PC-3 (cell line): Measurements from ENCODE around the gene SRP68. TPM values are rescaled to one million over a fixed set of nuclear protein-coding genes. Genes with fewer than 3 reads are reported as not detected.

ENCODE experiments used
- ATAC-seq: fragments of 200-7000 bp; cut with Tn5 transposase; 2 replicates; pipeline ENCODE4 v1.9.1; 2020; ENCODE audit warnings: mild to moderate bottlenecking, moderate library complexity
- BruUV-seq: library from RNA; stranded (reverse); fragments of 400-500 nt; replicated peaks from 2 replicates; lab custom pipeline; 2021; lab: Mats Ljungman, UMichigan
- CTCF ChIA-PET: fragments of 300-600 bp; sonication (Branson Sonifier 250); formaldehyde crosslinking; loops from one replicate; lab custom pipeline; 2022; ENCODE audit warnings: antibody characterized with exemption; lab: Charles Lee
- POLR2A ChIA-PET: fragments of 300-600 bp; sonication (Branson Sonifier 250); formaldehyde crosslinking; loops from one replicate; lab custom pipeline; 2022; ENCODE audit warnings: antibody characterized with exemption; ENCODE audit not compliant: unreplicated experiment; lab: Charles Lee
- DNase-seq: peaks from one replicate; pipeline ENCODE4 v3.0.0-alpha.2; 2015
- H2AFZ ChIP-seq: fragments of 300-600 bp; sonication (generic); 2 replicates; pipeline ENCODE4 v1.6.0; 2016; ENCODE audit warnings: antibody characterized with exemption, low read length
- H3F3A ChIP-seq: fragments of 300-600 bp; sonication (generic); one replicate; pipeline ENCODE4 v1.6.0; 2017; ENCODE audit warnings: antibody characterized with exemption, low read length, control low read depth, mild to moderate bottlenecking; ENCODE audit not compliant: unreplicated experiment
- H3K27ac ChIP-seq: fragments of 300-600 bp; sonication (generic); 2 replicates; pipeline ENCODE4 v1.5.1; 2016; ENCODE audit warnings: mild to moderate bottlenecking, low read length
- H3K27me3 ChIP-seq: fragments of 300-600 bp; sonication (generic); 2 replicates; pipeline ENCODE4 v1.6.1; 2016; ENCODE audit warnings: low read length, mixed read lengths
- H3K36me3 ChIP-seq: fragments of 300-600 bp; sonication (generic); 2 replicates; pipeline ENCODE4 v1.6.1; 2016; ENCODE audit warnings: low read depth, mixed run types, low read length, mixed read lengths
- H3K4me1 ChIP-seq: fragments of 300-600 bp; sonication (generic); 2 replicates; pipeline ENCODE4 v1.5.1; 2016; ENCODE audit warnings: low read length; ENCODE audit not compliant: insufficient read depth
- H3K4me2 ChIP-seq: fragments of 300-600 bp; sonication (generic); 2 replicates; pipeline ENCODE4 v1.6.0; 2016; ENCODE audit warnings: low read length
- H3K4me3 ChIP-seq: fragments of 300-600 bp; sonication (generic); 2 replicates; pipeline ENCODE4 v1.5.1; 2016; ENCODE audit warnings: mild to moderate bottlenecking, low read length, mixed read lengths
- H3K79me2 ChIP-seq: fragments of 300-600 bp; sonication (generic); 2 replicates; pipeline ENCODE4 v1.6.1; 2017; ENCODE audit warnings: low read length, mixed read lengths
- H3K9ac ChIP-seq: fragments of 300-600 bp; sonication (generic); 2 replicates; pipeline ENCODE4 v1.6.0; 2016; ENCODE audit warnings: mild to moderate bottlenecking, low read length
- H3K9me2 ChIP-seq: fragments of 300-600 bp; sonication (generic); replicated peaks from 2 replicates; pipeline ENCODE4 v1.6.1; 2016; ENCODE audit warnings: mixed run types, low read length, mixed read lengths
- H3K9me3 ChIP-seq: fragments of 300-600 bp; sonication (generic); 2 replicates; pipeline ENCODE4 v1.6.1; 2016; ENCODE audit warnings: low read length, mixed read lengths
- H4K20me1 ChIP-seq: fragments of 300-600 bp; sonication (generic); 2 replicates; pipeline ENCODE4 v1.6.1; 2016; ENCODE audit warnings: low read length, mixed read lengths
- CTCF ChIP-seq: fragments of 300-600 bp; sonication (generic); conservative IDR thresholded peaks from 2 replicates; pipeline ENCODE4 v1.5.1; 2017; ENCODE audit warnings: antibody characterized with exemption, low read depth, mild to moderate bottlenecking, low read length
- EZH2 ChIP-seq: fragments of 300-600 bp; sonication (generic); IDR thresholded peaks from one replicate; pipeline ENCODE4 v1.6.1; 2017; ENCODE audit warnings: antibody characterized with exemption, mild to moderate bottlenecking, low read length; ENCODE audit not compliant: unreplicated experiment
- EZH2phosphoT487 ChIP-seq: fragments of 300-600 bp; sonication (generic); IDR thresholded peaks from 2 replicates; pipeline ENCODE4 v1.6.1; 2018; ENCODE audit warnings: mild to moderate bottlenecking, antibody characterized with exemption, low read length, borderline replicate concordance
- intact Hi-C: fragments of 100-400 bp; cut with micrococcal nuclease; formaldehyde crosslinking; loops from 2 replicates; pipeline ENCODE4 v1.9.0; 2023
- total RNA-seq: library from RNA; depleted of rRNA; stranded (reverse); fragments of >200 nt; gene quantifications from 2 replicates; pipeline ENCODE4 v1.2.3, GENCODE V29; 2014

The SRP68 gene
- total RNA-seq, 1 experiment from 2014 or later: 60.8 TPM

- H3K79me2 ChIP-seq: peaks cover 21% of the 10 kb centered on the region
- H3K9ac ChIP-seq: no peak overlapping the region
- no peak overlapping the region for H3K4me2 ChIP-seq
- DNase-seq: no peak
- peak overlapping the region; percentile 63; the same call in 1 of the 2 replicates for H3K27ac ChIP-seq
- ChIA-PET CTCF (no interaction called here), POLR2A (no interaction called here)
- no peak overlapping the region for H3K4me3 ChIP-seq
- BruUV-seq: no TSS peak
- H3K4me1 ChIP-seq: peaks cover 36% of the 10 kb centered on the region
- H3K36me3 ChIP-seq: peaks cover 72% of the 10 kb centered on the region
- no peaks in the 10 kb centered on the region for H3K27me3 ChIP-seq
- H2AFZ ChIP-seq: no peak overlapping the region
- H4K20me1 ChIP-seq: no peaks in the 10 kb centered on the region
- peaks cover 4% of the 10 kb centered on the region for H3F3A ChIP-seq
- TF ChIP-seq EZH2: no peak
- TF ChIP-seq CTCF: no peak
- TF ChIP-seq EZH2phosphoT487: no peak
- H3K9me2 ChIP-seq: no peaks in the 10 kb centered on the region
- no peaks in the 10 kb centered on the region for H3K9me3 ChIP-seq
- ATAC-seq: no peak
- intact Hi-C loops: no loop called here
These were observed 22.3 kb downstream of the SRP68 start for GRCh38 chr17:76049836-76050537.

GRCh38 chr17:76049239-76049638 lies 23.1 kb downstream of the SRP68 start:
- no peak for TF ChIP-seq EZH2phosphoT487
- no peak for TF ChIP-seq EZH2
- TF ChIP-seq CTCF: no peak
- Histone ChIP-seq H3K4me3 (no peak overlapping the region), H3K4me1 (peaks cover 29% of the 10 kb centered on the region), H3F3A (peaks cover 4% of the 10 kb centered on the region), H3K79me2 (peaks cover 21% of the 10 kb centered on the region), H4K20me1 (no peaks in the 10 kb centered on the region), H3K4me2 (no peak overlapping the region), H3K27me3 (no peaks in the 10 kb centered on the region), H3K36me3 (peaks cover 76% of the 10 kb centered on the region), H3K9ac (no peak overlapping the region), H3K9me3 (no peaks in the 10 kb centered on the region), H3K9me2 (no peaks in the 10 kb centered on the region), H3K27ac (no peak overlapping the region), H2AFZ (no peak overlapping the region)
- POLR2A ChIA-PET: interaction anchor here (0.6 kb wide), 1 partner anchor 46 kb away, joined by 4 read pairs; no protein-coding TSS in a partner anchor
- no TSS peak for BruUV-seq
- ATAC-seq (no peak), DNase-seq (no peak)
- intact Hi-C loops: no loop called here
- CTCF ChIA-PET: no interaction called here

GRCh38 chr17:76048711-76049110 lies 23.6 kb downstream of the SRP68 start:
- TF ChIP-seq EZH2phosphoT487 (no peak), EZH2 (no peak), CTCF (no peak)
- ChIA-PET POLR2A (no interaction called here), CTCF (no interaction called here)
- Histone ChIP-seq H3F3A (peaks cover under 1% of the 10 kb centered on the region), H3K9ac (no peak overlapping the region), H3K36me3 (peaks cover 77% of the 10 kb centered on the region), H3K4me1 (peaks cover 25% of the 10 kb centered on the region), H3K9me3 (no peaks in the 10 kb centered on the region), H4K20me1 (no peaks in the 10 kb centered on the region), H3K4me3 (no peak overlapping the region), H3K79me2 (peaks cover 18% of the 10 kb centered on the region), H2AFZ (no peak overlapping the region), H3K4me2 (no peak overlapping the region), H3K9me2 (no peaks in the 10 kb centered on the region), H3K27me3 (no peaks in the 10 kb centered on the region), H3K27ac (no peak overlapping the region)
- ATAC-seq (peak; percentile 23), DNase-seq (peak; percentile 41)
- intact Hi-C loops: no loop called here
- no TSS peak for BruUV-seq
